ENCODE data around the gene DTX4.

Gene DTX4

GRCh38 chr11:59249535-59249934, 77.6 kb downstream of the DTX4 start:
- H3K36me3 ChIP-seq (ENCODE audit: control insufficient read depth in 2 of 2, insufficient read depth in 2 of 2, low read length in 2 of 2) = no peaks in the 10 kb centered on the region
- no peaks in the 10 kb centered on the region for H3K9me3 ChIP-seq (ENCODE audit: control insufficient read depth in 2 of 2, low read length in 2 of 2)
- no peak overlapping the region for H3K4me3 ChIP-seq (ENCODE audit: low read length in 2 of 2)
- no peak overlapping the region for H3K9ac ChIP-seq (ENCODE audit: low read length in 2 of 2)
- no peak overlapping the region for H3K27ac ChIP-seq (ENCODE audit: low read length)
- no peaks in the 10 kb centered on the region for H3K27me3 ChIP-seq (ENCODE audit: control insufficient read depth in 1 of 2, insufficient read depth in 2 of 2, low read length in 2 of 2)
- no peaks in the 10 kb centered on the region for H3K4me1 ChIP-seq (ENCODE audit: control insufficient read depth, insufficient read depth, low read length)

GRCh38 chr11:59253001-59253400, 81.1 kb downstream of the DTX4 start:
- Histone ChIP-seq H3K4me3 (ENCODE audit: low read length in 2 of 2) (no peak overlapping the region), H3K27ac (ENCODE audit: low read length) (no peak overlapping the region), H3K9ac (ENCODE audit: low read length in 2 of 2) (no peak overlapping the region), H3K27me3 (ENCODE audit: control insufficient read depth in 1 of 2, insufficient read depth in 2 of 2, low read length in 2 of 2) (no peaks in the 10 kb centered on the region), H3K36me3 (ENCODE audit: control insufficient read depth in 2 of 2, insufficient read depth in 2 of 2, low read length in 2 of 2) (no peaks in the 10 kb centered on the region), H3K4me1 (ENCODE audit: control insufficient read depth, insufficient read depth, low read length) (no peaks in the 10 kb centered on the region), H3K9me3 (ENCODE audit: control insufficient read depth in 2 of 2, low read length in 2 of 2) (no peaks in the 10 kb centered on the region)

- H3K36me3 ChIP-seq (ENCODE audit: control insufficient read depth in 2 of 2, insufficient read depth in 2 of 2, low read length in 2 of 2) = no peaks in the 10 kb centered on the region
- no peak overlapping the region for H3K9ac ChIP-seq (ENCODE audit: low read length in 2 of 2)
- peaks cover 0 to 2% of the 10 kb centered on the region in 2 donors for H3K27me3 ChIP-seq (ENCODE audit: control insufficient read depth in 1 of 2, insufficient read depth in 2 of 2, low read length in 2 of 2)
- no peaks in the 10 kb centered on the region for H3K9me3 ChIP-seq (ENCODE audit: control insufficient read depth in 2 of 2, low read length in 2 of 2)
- no peak overlapping the region for H3K27ac ChIP-seq (ENCODE audit: low read length)
- H3K4me3 ChIP-seq (ENCODE audit: low read length in 2 of 2) = no peak overlapping the region
- no peaks in the 10 kb centered on the region for H3K4me1 ChIP-seq (ENCODE audit: control insufficient read depth, insufficient read depth, low read length)
Observed at GRCh38 chr11:59254286-59254685, 82.4 kb downstream of the DTX4 start.

GRCh38 chr11:59255281-59255680, 83.3 kb downstream of the DTX4 start:
- Histone ChIP-seq H3K27ac (ENCODE audit: low read length) (no peak overlapping the region), H3K27me3 (ENCODE audit: control insufficient read depth in 1 of 2, insufficient read depth in 2 of 2, low read length in 2 of 2) (peaks cover 0 to 2% of the 10 kb centered on the region in 2 donors), H3K4me1 (ENCODE audit: control insufficient read depth, insufficient read depth, low read length) (no peaks in the 10 kb centered on the region), H3K9me3 (ENCODE audit: control insufficient read depth in 2 of 2, low read length in 2 of 2) (no peaks in the 10 kb centered on the region), H3K36me3 (ENCODE audit: control insufficient read depth in 2 of 2, insufficient read depth in 2 of 2, low read length in 2 of 2) (no peaks in the 10 kb centered on the region), H3K9ac (ENCODE audit: low read length in 2 of 2) (no peak overlapping the region), H3K4me3 (ENCODE audit: low read length in 2 of 2) (no peak overlapping the region)

Measured in stomach smooth muscle (tissue), 2 donors.